GM19240 (cell line): ENCODE results near the gene NKX2-1.

Source experiments
- DNase-seq: peaks from one replicate; pipeline ENCODE4 v3.0.0; 2011; ENCODE audit warnings: low spot score; ENCODE audit not compliant: insufficient read length

NKX2-1 gene

DNA sequence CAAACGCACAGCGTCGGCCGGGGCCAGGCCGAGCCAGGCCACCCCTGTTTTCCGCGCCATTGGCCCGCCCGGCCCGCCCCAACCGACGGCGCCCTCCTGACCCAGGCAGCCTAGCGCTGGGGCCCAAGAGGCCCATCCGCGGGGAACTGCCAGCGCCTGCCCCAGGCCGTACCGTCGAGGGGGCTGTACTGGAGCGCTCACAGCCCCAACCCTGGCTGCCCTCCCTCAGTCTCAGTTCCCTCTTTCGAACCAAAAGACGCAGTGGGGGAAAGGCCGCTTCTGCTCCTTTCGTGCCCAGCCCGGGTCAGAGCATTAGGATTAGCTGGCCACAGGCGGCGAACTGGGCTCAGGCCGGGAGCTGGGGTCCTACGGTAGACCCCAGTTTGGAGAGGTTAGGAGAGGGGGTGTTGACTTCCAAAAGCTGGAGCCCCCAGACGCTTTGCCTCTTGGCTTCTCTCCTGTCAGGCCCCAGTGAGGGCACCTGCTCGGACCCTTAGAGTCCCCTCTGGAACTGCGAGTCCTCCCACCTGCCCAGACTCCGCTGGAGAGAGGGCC, 1.9 kb downstream of the NKX2-1 start:
- DNase-seq = no peak

DNA sequence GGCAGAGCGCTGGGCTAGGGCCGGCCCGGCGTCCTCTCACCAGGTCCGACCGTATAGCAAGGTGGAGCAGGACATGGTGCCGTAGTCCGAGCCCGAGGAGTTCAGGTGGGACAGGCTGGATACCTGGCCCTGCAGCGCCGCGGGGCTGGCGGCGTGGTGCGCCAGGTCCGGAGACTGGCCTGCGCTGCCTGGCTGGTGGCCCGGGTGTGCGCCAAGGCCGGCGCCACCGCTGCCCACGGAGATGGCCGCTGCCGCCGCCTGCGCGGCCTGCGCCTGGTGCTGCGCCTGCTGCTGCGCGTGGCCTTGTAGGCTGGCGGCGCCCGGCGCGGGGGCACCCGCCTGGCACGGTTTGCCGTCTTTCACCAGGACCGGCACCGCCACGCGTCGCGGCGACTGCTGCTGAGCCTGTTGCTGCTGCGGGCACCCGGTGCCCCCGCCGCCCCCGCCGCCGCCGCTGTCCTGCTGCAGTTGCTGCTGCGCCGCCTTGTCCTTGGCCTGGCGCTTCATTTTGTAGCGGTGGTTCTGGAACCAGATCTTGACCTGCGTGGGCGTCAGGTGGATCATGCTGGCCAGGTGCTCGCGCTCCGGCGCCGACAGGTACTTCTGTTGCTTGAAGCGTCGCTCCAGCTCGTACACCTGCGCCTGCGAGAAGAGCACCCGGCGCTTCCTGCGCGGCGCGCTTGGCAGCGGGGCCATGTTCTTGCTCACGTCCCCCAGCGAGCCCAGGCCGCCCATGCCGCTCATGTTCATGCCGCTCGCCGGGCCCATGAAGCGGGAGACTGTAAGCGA, 2.6 kb downstream of the NKX2-1 start:
- no peak for DNase-seq

- DNase-seq = no peak
These were observed 3.3 kb downstream of the NKX2-1 start for GRCh38 chr14:36516719-36517241.

DNA sequence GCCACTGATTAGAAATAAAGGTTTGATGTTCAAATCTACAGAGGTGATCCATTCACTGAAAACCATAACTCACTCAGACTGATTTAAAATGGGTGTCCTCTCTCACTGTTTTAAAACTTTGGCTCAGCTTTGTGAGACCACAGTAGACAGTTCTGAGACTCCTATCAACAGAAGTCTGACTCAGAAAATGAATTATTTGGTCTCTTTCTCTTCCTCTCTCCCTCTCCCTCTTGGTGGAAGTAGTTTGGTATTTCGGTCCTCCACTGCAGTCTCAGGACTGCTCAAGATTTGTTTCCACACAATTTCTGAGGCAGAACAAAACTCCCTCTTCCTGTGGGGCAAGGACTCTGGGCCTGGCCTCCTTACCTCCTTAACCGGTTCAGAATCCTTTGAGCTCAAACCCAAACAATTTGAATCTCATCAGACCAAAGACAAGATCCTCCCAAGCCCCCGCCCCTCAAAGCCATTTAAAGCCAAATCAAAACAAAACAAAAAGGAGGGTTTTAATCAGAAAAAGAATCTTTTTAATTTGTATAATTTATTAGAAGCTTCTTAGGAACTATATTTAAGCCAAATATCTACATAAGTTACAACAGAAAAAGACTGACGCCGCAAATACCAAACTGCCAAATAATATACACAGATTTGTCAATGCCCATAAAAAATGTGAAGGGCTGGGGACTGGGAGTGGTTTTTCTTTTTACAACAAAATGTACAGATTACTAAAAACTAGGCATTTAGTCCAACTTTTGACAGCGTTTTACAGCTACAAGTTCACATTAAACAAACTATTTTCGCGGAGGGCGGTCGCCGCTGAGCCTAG, 3.9 kb downstream of the NKX2-1 start:
- DNase-seq = no peak

DNA sequence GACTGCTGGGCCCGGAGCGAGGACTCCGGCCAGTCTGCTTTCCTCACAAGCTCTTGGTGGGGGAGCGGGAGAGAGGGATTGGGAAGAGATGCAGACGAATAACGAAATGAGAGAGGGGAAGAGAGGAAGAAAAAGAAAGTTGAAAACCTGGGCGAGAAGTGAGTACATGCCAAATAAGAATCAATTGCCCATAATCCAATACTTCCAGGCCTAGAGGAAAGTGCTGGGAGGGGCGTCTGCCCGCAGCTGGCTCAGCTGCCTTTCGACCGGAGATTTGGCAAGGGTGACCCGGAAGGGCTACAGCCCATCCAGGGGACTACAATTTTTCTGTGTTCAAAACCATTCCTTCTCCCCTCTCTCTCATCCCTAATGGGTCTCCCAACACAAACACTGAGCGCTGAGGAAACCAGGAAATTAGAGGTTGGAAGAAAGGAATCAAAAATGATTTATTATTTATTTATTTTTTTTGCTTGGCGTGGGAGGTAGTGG, 4.9 kb downstream of the NKX2-1 start:
- DNase-seq = no peak

DNA sequence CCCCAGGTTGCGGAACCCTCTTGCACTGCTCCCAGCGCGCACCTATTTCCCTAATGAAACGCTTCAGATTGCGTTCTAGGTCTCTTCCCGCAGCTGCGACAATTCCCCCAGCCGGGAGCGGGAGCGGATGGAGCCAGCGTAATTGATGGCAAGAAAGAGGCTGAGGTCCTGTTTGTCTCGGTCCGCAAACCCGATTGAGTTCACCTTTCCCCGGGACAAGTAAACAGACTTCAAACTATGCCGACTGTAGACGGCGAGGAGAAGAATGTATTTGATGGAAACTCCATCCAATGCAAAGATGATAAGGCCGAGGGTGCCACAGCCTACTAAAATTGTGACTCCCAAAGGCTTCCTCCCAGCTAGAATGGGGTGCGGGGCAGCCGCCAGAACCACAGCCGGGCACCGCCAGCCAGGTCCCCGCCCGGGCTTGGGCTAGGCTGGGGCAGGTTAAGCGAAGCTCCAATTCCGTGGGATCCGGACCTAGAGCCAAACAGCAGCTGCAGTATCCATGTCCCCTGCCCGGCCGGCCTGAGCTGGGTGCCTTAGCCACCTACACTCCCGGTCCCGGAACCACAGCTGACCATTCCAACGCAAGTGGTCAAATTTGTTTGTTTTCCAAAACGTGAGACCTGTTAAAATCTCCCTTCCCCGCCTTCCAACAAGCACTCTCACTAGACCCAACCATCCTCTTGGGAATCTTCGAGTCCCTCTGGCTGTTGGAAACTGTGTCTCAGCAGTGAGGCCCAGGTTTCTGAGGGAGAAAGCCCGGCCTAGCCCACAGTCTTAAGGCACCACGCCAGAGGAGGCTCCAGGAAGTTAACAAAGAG, 5.5 kb downstream of the NKX2-1 start:
- DNase-seq = no peak

GRCh38 chr14:36513451-36514277, 6.4 kb downstream of the NKX2-1 start:
- no peak for DNase-seq

DNA sequence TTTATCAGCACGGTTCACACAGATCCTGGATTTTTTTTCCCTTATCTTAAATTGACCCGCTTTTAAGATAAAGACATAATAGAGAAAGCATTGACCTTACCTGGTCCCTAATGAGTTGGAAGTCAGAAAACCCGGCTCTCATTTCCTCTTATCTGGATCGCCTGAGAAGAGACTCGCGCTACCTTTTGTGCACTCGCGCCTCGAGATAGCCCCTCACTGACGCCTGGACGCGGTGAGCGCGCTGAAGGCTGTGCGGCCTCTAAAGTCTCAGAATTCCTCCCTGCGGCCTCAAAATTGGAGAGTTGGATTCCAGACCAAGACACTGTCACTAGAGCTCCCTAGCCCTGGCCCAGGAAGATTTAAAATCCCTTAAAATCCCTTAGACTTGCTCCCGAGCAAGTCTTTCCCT, 7.0 kb downstream of the NKX2-1 start:
- no peak for DNase-seq

- DNase-seq = no peak
These were observed 7.4 kb downstream of the NKX2-1 start for GRCh38 chr14:36512585-36513003.

GRCh38 chr14:36511981-36512584, 7.9 kb downstream of the NKX2-1 start:
- no peak for DNase-seq

DNA sequence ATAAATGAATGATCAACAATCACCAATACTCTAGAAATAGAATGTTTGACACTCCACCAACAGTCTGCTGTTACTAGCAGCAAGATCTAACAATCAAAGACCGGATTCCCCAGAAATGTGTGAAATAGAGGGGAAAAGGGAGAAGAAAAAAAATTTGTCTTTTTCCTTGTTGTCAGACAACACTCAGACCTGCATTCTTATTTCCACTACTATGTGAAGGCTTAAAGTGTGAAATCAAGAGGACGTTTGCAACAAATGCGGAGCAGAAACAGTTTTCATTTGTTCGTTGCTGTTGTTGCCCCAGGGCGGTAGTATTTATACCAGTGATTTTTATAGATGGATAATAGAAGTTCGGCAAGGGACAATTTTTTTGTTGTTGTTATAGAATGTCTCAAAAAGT, 9.2 kb downstream of the NKX2-1 start:
- no peak for DNase-seq

DNA sequence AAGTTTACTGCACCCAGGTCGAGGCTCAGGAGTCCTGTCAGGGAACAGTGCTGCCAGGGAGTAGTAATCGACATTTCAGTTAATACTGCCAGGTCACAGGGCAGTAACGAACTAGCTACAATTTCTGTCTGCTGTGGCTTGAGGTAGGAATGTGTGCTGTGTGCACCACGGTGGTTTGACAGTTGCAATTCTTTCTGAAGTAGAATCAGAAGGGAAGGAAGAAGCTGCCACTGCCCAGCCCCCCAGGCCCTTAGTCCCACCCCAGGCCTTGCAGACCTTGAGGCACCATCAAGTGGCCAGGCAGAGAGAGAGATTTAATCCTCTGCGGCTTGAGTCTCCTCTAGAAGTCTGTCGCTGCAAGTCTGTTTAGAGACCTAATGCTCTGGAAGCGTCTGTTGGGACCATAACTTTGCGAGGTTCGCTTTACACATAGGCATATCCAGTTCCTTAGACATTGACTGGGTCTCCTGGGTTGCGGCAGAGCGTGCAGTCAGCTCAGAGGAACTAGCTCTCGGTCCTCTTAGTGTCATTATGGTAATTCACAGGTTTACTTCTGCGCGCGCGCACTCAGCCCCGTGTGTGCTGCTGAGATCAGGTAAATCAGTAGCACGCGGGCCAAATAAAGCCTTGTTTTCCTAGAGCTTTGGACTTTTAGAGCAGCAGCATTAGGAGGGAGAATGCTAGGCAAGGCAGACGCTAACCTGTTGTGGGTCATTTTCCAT, 9.8 kb downstream of the NKX2-1 start:
- no peak for DNase-seq

- no peak for DNase-seq
These were observed 10.7 kb downstream of the NKX2-1 start for GRCh38 chr14:36509069-36509917.

DNA sequence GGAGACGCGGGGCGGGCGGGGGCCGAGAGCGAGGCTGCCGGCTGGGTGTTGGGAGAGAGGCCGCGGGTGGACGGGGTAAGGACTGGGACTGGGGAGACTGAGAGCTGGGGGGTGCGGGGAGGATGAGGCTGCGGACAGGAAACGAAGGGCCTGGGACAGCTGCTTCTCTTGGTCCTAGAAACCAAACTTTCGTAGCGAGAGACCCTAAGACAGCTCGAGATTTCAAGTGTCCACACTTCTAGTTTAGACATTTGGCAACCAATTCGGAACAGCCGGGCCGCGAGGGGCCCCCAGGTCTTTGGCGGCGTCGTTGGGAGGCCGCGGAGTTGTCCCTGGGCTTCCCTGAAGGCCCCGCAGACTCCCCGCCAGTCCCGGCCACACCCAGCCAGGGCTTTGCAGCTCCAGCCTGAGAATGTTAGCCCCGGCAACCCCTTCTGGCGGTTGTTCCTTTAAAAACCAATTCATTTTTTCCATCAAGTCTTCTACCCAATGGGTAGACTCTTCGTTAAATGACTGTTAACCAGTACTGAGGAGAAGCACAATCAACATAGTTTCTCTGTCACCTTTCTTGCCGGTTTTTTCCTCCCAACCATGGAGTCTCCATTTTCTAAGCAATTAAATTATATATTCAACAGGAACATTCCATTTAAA, 11.5 kb downstream of the NKX2-1 start:
- no peak for DNase-seq

GRCh38 chr14:36507847-36508417, 12.1 kb downstream of the NKX2-1 start:
- DNase-seq = no peak

- DNase-seq = no peak
These were observed 13.1 kb downstream of the NKX2-1 start for GRCh38 chr14:36506732-36507614.
